Measurements from ENCODE around the gene RBSN.

Gene RBSN

DNA sequence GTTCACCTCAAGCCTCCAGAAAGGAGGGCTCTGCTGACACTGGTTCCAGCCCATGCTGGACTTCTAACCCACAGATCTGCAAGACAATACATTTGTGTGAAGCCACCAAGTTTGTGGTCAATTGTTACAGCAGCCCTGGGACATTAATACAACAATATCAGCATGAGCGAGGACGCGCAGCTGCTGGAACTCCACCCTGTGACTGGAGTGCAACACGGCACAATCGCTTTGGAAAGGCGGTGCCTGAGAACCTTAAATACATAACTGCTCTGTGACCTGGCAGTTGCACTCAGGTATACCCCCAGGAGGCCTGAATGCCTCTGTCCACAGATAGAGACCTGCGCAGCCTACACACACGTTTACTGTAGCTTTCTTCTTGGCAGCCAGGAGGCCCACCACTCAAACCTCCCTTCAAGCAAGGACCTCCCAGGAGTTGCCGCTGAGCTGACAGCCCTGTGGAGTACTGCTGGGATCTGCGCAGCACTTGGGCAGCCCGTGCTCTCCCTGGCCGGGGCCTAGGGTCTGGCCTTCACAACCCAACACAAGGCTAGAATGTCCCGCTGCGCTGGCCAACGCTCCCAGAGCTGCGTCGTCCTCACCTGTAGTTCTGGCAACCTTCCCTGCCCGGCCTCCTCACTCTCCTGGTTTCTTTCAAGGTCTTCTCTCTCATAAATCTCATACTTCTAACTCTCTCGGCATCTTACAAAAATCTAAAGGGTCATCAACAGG, 42.1 kb downstream of the RBSN start:
- DNase-seq (ENCODE audit: low spot score): no peak

DNA sequence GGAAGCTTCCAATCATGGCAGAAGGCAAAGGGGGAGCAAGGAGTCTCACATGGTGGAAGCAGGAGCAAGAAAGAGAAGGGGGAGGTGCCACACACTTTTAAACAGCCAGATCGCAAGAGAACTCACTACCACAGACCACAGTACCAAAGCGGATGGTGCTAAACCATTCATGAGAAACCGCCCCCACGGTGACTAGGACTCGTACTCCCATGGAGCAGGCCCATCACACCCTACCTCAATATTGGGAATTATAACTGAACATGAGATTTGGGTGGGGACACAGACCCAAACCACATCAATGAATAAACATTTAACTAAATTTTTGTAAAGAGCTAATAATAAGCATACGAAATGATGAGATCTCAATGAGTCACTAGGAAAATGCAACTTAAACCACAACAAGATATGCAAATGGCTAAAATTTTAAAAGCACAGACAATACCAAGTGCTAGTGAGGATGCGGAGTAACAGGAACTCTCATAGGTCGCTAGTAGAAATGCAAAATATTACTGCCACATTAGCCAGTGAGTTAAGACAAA, 43.9 kb downstream of the RBSN start:
- DNase-seq (ENCODE audit: low spot score): no peak

DNA sequence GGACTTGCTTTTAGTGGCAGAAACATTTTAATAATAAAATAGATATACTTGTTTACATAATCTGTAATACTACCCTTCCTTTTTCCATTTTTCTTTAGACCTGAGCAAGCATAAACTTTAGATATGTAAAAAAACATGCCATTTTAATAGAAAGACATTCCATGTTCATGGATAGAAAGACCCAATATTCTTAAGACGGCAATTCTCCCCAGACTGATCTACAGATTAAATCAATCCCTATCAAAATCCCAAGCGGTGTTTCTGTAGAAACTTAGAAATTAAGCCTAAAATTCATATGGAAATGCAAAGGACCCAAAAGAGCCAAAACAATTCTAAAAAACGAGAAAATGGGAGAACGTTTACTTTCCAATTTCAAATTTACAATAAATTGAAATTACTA, 45.4 kb downstream of the RBSN start:
- DNase-seq (ENCODE audit: low spot score): no peak

DNA sequence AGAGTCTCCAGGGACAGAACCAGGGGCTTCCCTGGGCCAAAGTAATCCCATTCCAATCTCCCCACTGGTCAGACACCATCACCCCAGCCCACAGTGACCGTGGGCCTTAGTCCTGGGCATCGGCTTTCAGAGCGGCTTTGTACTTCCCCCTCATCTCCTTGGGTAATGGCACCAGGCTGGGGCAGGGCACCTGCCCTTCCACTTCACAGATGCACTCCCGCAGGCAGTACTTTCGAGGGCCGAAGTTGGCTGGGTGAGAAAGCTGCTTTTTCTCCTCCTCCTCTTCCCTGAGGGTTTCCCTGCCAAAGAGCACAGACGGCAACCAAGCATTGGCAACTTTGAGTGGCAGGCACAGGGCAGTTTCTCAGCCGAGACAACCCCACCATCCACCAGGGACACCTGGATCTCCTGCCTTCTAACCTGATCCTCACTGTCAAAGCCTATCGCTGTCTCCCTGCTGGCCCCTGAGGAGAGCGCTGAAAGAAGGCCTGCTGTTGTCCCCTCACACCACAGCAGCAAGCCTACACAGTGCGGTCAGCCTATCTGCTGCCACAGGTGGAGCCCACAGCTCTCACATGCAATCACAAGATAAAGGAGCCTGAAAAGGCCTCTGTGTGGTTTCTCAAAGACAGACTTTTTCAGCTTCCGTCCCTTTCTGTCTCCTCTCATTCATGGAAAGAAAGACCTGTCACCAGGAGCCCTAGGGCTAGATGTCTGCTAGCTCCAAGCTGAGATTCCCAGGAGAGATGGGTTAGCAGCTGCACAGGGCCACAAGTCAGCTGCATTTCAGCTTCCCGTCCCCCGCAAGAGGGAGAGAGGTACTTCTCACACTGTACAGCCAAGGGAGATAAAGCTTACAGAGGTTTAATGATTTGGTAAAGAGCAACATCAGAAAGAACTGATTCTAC, 46.4 kb downstream of the RBSN start:
- DNase-seq (ENCODE audit: low spot score): no peak

DNA sequence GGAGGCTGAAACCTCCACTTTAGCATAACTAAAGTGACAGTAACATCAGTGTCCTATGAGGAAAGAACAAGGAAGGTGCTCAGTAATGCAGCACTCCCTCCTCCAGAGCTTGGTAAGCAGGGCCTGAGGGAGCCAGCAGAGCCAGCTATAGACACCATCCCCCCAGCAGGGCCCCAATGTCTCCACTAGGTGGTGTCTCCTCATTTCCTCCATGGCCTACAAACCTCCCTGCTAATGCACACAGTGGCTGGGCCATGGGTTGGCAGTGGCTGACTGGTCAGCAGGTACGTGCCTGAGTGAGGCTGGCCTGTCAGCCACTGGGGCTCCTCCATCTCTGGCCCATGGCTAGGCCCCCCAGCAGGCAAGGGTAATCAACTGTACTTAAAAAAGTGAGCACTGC, 47.4 kb downstream of the RBSN start:
- DNase-seq (ENCODE audit: low spot score): no peak

DNA sequence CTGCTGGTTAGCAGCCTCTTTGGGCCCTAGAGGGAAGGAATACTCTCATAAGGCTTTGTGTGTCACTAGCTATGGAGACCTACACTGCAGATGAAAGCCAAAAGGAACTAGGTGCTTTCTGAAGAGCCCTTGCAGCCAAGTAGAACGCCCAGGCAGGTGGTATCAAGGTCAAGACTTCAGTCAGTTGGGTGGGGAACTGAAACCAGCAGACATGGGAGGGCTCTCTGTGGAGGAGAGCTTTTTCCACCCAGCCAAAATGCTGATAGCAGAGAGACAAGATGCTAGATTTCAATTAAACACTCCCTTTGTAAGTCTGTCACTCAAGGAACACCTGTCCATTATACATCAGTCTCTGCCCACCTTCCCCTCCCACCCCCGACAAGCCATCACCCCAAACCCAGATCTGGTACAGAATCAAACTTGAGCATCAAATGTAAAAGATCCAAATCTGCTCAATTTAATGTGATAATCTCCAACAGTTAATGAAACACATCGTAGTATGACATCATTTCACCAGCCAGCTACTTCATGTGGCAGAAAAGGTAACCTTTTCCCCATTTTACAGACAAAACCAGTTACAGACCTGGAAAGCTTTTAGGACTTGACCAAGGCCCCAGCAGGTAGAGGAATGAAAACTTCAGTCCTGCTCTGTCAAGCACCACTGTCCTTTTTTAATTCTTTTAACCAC, 48.4 kb downstream of the RBSN start:
- DNase-seq (ENCODE audit: low spot score): no peak

DNA sequence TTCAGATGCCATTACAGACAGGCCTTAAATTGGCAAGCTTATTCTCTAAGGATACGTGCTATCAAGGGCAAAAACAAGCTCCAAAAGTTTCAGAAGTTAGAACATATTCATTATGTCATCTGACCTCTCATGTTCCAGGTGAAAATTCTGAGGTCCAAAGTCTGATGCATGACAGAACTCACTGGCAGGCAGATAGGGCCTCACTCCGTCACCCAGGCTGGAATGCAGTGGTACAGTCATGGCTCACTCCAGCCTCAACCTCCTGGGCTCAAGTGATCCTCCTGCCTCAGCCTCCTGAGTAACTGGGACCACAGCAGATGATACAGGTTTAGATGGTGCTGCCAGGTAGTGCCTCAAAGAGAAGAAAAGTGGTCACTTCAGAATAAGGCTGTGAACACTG, 49.4 kb downstream of the RBSN start:
- no peak for DNase-seq (ENCODE audit: low spot score)

DNA sequence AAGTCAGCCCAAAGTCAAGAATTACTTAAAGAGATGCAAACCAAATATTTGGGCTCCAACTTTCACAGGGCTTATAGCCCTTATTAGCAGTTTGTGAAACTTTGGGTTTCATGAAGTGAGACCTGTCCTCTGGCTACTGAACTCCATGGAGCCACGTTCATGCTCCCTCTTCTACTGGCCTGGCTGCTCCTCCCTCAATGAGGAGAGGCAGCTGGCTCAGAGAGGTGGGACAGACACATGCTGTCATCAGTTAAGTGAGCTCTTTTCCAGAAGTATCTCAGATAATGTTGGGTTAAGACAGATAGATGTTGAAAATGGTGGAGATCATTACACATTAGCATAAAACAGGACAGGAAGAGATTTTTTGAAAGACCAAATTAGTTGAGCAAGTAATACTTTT, 53.3 kb downstream of the RBSN start:
- no peak for DNase-seq (ENCODE audit: low spot score)

DNA sequence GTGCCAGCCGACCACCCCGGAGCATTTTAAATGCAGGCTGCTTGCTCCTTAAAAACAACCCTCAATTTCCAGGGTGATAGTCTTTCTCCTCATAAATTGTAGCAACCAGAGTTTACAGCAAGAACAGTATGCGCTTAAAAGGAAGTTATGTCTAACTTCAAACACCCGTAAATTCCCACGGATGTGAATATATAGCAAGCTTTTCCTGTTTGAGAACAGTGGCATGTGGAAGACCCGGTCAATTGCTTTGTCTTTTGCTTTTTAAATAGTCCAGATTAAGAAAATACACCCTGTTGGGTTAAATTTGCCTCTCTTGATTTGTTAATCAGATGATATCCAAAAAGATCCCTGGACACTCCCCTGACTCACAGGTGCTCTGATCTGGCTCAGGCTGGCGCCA, 54.6 kb downstream of the RBSN start:
- no peak for DNase-seq (ENCODE audit: low spot score)

DNA sequence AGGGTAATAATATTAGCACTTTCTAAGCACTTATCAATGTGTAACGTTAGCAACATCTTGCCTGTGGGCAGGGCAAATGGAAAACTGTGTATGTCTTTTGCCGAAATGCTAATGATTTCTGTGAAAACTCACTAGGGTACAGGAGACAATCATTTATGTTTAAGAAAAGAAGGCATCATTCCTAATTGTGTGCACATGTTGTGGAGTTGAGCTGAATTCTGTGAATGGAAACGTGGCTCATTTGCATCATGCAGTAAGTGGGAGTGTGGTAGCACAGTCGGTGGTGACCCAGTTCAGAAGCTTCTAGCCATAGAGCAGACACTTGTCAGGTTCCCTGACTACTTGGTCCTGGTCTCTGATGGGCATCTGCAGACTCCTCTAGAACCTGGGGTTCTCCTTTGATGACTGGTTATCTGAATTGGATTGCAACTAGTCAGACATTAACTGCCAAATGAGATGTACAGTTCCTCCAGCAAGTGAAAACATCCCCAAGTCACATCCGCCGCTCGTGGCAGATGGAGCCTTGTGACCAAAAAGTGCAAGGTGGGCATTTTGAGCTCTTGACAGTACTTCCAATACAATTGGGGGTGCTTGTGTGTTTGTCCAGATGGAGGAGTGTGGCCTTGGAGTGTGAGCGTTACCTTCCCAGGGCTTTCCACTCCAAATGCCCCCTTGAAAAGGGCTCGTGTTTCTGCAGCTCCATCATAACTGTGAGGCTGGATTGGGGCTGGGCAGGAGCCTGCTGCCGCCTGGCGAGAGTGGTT, 55.4 kb downstream of the RBSN start:
- DNase-seq (ENCODE audit: low spot score): no peak

DNA sequence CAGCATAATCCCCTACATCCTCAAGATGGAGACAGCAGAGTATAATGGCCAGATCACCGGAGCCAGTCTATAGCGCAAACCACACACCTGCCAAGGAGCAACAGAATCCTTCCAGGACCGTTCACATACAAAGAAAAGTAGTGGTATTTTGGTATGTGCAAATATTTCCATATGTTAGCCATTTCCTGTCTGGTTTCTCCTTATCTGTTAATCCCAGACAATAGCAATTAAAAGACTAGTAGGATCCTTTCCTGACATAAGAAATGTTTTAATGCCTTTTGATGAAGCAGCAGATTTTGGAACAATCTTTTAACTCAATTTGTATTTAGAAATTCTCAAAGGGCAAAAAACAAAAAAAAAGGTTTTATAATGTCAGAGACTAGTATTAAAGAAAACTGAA, 56.0 kb downstream of the RBSN start:
- no peak for DNase-seq (ENCODE audit: low spot score)

DNA sequence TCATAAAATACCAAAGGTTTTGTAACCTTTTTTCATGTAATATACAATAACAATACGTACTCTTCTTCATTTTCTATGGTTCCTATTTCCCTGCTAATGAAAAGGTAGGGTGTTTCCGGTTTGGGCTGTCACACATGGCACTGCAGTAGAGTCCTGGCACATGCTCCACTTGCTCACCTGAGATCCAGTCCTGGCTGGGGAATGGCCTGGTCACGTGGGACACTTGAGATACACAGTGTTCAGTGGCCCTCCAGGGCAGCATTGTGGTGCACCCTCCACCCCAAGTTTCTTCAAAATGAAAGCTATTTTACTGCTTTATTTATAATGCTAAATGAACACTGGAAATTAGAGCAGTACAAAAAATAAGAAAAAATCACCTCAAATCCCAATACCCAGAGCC, 57.0 kb downstream of the RBSN start:
- no peak for DNase-seq (ENCODE audit: low spot score)

DNA sequence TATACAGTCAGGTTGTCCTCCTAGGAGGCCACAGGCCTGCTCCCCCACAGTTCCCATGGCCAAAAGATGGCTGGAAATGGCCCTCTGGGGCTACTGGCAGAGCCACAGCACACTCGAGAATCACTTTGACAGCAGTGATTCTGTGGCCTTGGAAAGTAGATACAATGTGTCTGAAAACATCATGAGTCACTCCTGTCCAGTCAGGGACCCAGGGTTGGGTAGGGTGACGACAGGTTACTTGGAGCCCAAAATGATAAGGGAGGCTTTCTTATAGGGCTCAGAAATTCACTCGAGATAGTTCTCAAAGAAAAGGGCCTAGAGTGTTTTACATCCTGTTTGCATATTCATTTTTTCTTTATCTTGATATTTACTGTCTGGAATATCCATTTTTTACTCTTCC, 58.1 kb downstream of the RBSN start:
- no peak for DNase-seq (ENCODE audit: low spot score)

DNA sequence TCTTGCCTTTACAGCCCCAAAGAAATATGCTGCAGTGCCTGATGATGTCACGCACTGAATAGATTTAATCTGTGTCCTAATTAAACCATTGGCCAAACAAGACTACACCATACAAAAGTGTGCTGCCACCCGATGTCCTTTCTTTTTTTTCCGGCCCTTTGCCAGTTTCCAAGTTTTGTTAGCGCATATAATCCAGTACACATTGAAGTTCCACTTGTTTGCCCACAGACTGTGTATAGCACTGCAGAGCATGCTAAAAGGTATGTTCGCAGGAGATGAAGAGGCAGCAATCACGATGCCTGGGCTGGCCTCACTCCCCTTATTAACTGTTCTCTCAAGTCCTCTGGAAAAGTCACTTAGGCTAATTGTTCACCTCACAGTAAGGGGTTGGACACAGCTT, 60.6 kb downstream of the RBSN start:
- no peak for DNase-seq (ENCODE audit: low spot score)

DNA sequence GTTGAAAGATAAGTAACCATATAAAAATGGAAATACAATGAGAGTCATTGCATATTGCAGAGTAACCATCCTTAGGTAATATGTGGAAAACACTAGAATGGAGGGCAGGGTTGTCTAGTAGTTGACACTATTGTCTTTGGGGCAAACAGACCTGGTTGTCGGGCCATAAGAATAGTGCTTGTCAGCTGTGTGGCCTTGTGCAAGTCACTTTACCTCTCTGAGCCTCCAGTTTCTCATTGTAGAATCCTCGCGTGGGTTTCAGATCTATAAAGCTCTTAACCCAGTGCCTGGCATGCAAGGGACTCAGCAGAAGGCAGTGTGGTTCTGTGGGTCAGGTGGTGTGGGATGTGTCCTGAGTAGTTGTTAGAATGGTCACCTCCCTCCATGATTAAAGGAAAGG, 65.8 kb downstream of the RBSN start:
- DNase-seq (ENCODE audit: low spot score): no peak

DNA sequence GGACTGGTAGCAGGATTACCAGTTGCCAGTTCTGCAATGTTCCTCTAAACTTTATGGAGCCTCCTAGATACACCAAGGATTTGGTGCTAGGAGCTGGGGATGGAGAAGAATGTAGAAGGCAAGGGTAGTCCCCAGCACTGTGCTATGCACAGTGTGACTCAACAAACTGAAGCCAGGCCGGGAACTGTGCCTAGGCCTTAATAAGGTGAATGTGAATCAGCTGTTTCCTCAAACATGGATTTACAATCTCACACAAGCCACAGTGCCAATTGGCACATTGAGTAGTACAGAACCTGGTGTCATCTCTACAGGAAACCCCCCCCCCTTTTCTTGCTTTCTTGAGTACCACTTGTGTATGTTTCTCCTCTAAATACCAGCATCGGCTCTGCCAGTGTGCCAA, 66.3 kb downstream of the RBSN start:
- no peak for DNase-seq (ENCODE audit: low spot score)

DNA sequence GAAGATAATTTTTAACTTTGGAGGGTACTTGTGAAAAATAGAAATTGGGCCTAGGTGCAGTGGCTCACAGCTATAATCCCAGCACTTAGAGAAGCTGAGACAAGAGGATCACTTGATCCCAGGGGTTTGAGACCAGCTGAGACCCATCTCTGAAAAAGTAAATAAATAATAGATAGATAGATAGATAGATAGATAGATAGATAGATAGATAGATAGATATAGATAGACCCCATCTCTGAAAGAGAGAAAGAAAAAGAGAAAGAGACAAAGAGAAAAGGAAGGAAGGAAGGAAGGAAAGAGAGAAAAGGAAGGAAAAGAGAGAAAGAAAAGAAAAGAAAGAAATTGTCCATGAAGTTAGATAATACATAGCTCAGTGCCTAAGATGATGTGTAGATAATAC, 69.3 kb downstream of the RBSN start:
- DNase-seq (ENCODE audit: low spot score): no peak

DNA sequence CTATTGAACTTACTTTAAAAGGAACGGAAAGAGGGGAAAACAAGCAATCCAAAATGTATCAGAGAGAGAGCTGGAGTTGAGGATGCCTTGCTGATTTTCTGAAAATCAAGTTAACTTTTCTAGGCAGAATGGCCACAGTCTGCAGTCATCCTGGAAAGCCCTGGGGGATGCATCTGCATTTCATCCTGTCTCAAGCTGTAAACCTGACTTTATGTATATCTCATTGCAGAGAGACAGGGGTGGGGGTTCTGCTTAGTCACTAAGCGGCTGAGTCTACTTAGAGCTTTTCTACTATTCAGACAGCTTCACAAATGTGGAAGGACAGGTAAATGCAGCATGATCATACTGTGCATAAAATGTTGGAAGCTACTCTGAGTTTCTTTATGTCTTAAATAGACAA, 75.2 kb downstream of the RBSN start:
- no peak for DNase-seq (ENCODE audit: low spot score)

DNA sequence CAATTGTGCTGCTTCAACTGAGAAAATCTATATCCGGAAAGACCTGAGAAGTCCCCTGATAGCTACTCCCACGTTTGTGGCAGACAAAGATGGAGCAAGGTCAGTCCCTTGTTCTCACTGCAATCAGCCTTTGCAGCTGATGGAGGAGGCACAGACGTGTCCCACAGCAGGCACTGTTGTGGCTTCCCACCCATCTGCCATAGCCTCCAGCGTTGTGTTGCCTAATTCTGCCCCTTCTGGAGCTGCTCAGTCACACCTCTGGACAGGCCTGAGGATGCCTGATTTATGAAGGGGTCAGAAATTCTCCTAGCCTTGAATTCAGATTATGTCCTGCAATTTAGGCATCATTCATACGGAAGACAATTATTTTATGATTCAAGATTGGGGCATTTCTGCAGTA, 75.7 kb downstream of the RBSN start:
- DNase-seq (ENCODE audit: low spot score): no peak
